Heart right ventricle (tissue), 16 donors: ENCODE results near the gene B3GNT5. TPM values are rescaled to one million over a fixed set of nuclear protein-coding genes. Genes with fewer than 3 reads are reported as not detected.

Experiments used
- ATAC-seq, 8 donors: fragments of 200-7000 bp; cut with Tn5 transposase; one replicate each; pipeline ENCODE4 v1.9.1; 2020; ENCODE audit warnings: mild to moderate bottlenecking in 8 of 8, moderate library complexity in 8 of 8, moderate number of reproducible peaks in 1 of 8
- DNase-seq, 2 donors: peaks; one replicate each; pipeline ENCODE4 v3.0.0-alpha.2; 2020
- H3K27ac ChIP-seq, 10 donors: fragments of 200-600 bp; sonication (generic) in 2 of 10; one replicate each; pipeline versions ENCODE4 v1.5.0 to v1.8.0; 2020 to 2022; ENCODE audit warnings: mild to moderate bottlenecking in 3 of 10
- H3K27me3 ChIP-seq, 7 donors: fragments of 200-600 bp; one replicate each; pipeline ENCODE4 v1.8.0; 2021 to 2022; ENCODE audit warnings: mild to moderate bottlenecking in 2 of 7
- H3K36me3 ChIP-seq, 9 donors: fragments of 200-600 bp; sonication (generic) in 1 of 9; one replicate each; pipeline versions ENCODE4 v1.5.0 to v1.8.0; 2020 to 2022; ENCODE audit warnings: mild to moderate bottlenecking in 2 of 9
- H3K4me1 ChIP-seq, 9 donors: fragments of 200-600 bp; sonication (generic) in 1 of 9; one replicate each; pipeline versions ENCODE4 v1.5.0 to v1.8.0; 2020 to 2022; ENCODE audit warnings: mild to moderate bottlenecking in 4 of 9
- H3K4me3 ChIP-seq, 10 donors: fragments of 200-600 bp; sonication (generic) in 2 of 10; one replicate each; pipeline versions ENCODE4 v1.5.0 to v1.8.0; 2020 to 2022; ENCODE audit warnings: mild to moderate bottlenecking in 7 of 10, moderate library complexity in 2 of 10
- H3K9me3 ChIP-seq, 11 donors: fragments of 200-600 bp in 10 of 11; sonication (generic) in 2 of 11; one replicate each; pipeline versions ENCODE4 v1.5.0 to v1.8.0; 2013 to 2022; ENCODE audit warnings: mild to moderate bottlenecking in 2 of 11, control low read depth in 1 of 11, moderate library complexity in 1 of 11
- WGBS, 2 donors: extraction: QIAGEN DNeasy Blood & Tissue Kit; methylation state at CpG; one replicate each; pipeline ENCODE4 v1.1.7; 2013; ENCODE audit warnings: inconsistent platforms in 1 of 2; 5-methylcytosine and 5-hydroxymethylcytosine counted together
- intact Hi-C, 10 donors: fragments of 100-400 bp; cut with DNase I; formaldehyde crosslinking; loops; one replicate each; pipeline versions ENCODE4 v1.11.1 to v1.14.2; 2022
- polyA plus RNA-seq, 2 donors: library from polyadenylated mRNA; stranded (reverse); fragments of 200-250 nt; gene quantifications; one replicate each; pipeline ENCODE4 v1.2.3, GENCODE V29; 2013
- total RNA-seq, 10 donors: library from RNA; stranded (reverse); fragmentation: NEBNext Ultra II Directional in 3 of 10; extraction: Animal tissue kit (Norgen Biotek cat#: 25700) in 3 of 10; gene quantifications; one replicate each; pipeline versions ENCODE4 v1.2.1 to v1.2.4, GENCODE V29; 2021 to 2023
- TF ChIP-seq, protein P1 (sequence below), 9 donors: fragments of 200-600 bp; sonication (generic) in 2 of 9; IDR thresholded peaks; one replicate each; pipeline versions ENCODE4 v1.5.0 to v1.8.0; 2021 to 2022; ENCODE audit warnings: antibody characterized with exemption in 9 of 9, mild to moderate bottlenecking in 5 of 9, moderate library complexity in 1 of 9
- donor health status: Arrhythmogenic right ventricular cardiomyopathy.
- donor health status: ischemic (EF 13 %, LVEDD 7.1; RV severe dilation, severe dysfunction).
- donor health status: healthy with polysubstance abuse.
- donor health status: DM: no; HTN: yes; CAD: no.
- donor health status: DM: no; HTN: no; CAD: no.
- donor health status: ischemic (EF 25% LVEDD 6.9; RV normal size, moderate dysfunction).
- donor health status: ischemic (EF 25% LVEDD 5.7; RV mildly dilated, moderate dysfunction).
- donor health status: healthy.
- donor health status: DM: yes; HTN: yes; CAD: no.
- donor health status: Ischemic cardiomyopathy.
- donor health status: ischemic (EF 35%, LVEDD 5.7; RV mildly dilated, moderate dysfunction).
- donor health status: nonischemic (EF 11% LVEDD 7.7; RV severe dilation, severe dysfunction).
- donor health status: DM: yes; HTN: yes; CAD: no.
- donor health status: PGD.
- donor health status: ischemic (EF 29% LVEDD 5.4; RV normal size, mild dysfunction).
- donor health status: nonischemic (EF 23%, LVEDD 6.1; RV moderate dilation, normal function).

B3GNT5 gene
- total and polyA plus RNA-seq, 12 donors: 1.7 to 9.0 (median 4.6) TPM

DNA sequence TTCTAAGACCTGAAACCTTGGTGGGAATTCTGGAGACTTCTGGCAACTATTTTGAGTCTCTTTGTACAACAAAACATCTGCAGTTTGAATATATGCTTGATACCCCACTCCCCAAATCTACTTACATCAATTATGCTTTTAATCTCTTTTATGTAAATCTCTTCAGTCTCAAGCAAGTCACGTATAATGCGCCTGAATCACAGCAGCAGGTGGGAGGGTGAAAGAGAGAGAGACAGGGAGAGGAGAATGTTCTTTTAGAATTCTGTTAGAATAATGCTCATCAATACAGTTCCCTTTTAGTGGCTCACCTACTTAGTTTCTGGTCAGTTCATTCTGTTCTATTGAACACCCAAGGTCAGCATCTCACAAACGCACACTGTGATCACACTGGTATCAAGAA, 22.2 kb upstream of the B3GNT5 start:
- 94 to 97% methylated on average over 3 of the region's 3 CpGs for WGBS, 2 donors
- no peaks in the 10 kb centered on the region for H3K27me3 ChIP-seq
- ATAC-seq (no peak), DNase-seq (no peak)
- TF ChIP-seq, protein P1, sequence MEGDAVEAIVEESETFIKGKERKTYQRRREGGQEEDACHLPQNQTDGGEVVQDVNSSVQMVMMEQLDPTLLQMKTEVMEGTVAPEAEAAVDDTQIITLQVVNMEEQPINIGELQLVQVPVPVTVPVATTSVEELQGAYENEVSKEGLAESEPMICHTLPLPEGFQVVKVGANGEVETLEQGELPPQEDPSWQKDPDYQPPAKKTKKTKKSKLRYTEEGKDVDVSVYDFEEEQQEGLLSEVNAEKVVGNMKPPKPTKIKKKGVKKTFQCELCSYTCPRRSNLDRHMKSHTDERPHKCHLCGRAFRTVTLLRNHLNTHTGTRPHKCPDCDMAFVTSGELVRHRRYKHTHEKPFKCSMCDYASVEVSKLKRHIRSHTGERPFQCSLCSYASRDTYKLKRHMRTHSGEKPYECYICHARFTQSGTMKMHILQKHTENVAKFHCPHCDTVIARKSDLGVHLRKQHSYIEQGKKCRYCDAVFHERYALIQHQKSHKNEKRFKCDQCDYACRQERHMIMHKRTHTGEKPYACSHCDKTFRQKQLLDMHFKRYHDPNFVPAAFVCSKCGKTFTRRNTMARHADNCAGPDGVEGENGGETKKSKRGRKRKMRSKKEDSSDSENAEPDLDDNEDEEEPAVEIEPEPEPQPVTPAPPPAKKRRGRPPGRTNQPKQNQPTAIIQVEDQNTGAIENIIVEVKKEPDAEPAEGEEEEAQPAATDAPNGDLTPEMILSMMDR (IDR thresholded peaks at IDR 0.05): no peak
- H3K4me3 ChIP-seq: no peak overlapping the region
- H3K9me3 ChIP-seq: no peaks in the 10 kb centered on the region
- H3K27ac ChIP-seq: no peak overlapping the region
- H3K4me1 ChIP-seq: peaks cover 0 to 12% (median 0%) of the 10 kb centered on the region in 9 donors
- intact Hi-C loops: no loop called here
- no peaks in the 10 kb centered on the region for H3K36me3 ChIP-seq

DNA sequence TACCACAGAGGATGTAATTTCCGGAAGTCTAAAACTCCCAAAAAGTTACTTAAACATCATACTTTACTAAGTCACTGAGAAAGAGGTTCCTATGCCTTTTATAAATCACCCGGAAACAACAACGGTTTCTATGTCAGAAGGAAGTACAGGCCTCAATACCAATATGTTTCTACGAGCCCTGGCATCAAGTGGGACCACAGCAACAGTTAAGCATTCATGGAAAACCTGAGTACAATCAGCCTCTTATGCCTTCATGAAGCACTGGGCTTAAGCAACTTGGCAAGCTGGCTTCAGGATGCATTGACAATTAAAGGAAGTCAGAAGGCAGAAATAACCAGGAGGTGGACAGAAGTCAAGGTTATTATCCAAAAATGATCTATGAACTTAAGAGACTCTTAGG, 19.1 kb upstream of the B3GNT5 start:
- Histone ChIP-seq H3K4me3 (no peak overlapping the region), H3K4me1 (peaks cover 0 to 12% (median 0%) of the 10 kb centered on the region in 9 donors), H3K27ac (peak overlapping the region in 3 of 10 donors; percentile 14 to 31 (median 23)), H3K9me3 (no peaks in the 10 kb centered on the region), H3K27me3 (no peaks in the 10 kb centered on the region), H3K36me3 (no peaks in the 10 kb centered on the region)
- TF ChIP-seq, protein P1 (IDR thresholded peaks at IDR 0.05): no peak
- ATAC-seq (peak in 1 of 8 donors; percentile 44), DNase-seq (no peak)
- intact Hi-C loops: no loop called here
- 48 to 57% methylated on average over 4 of the region's 4 CpGs for WGBS, 2 donors

- Histone ChIP-seq H3K36me3 (no peaks in the 10 kb centered on the region), H3K4me3 (no peak overlapping the region), H3K27ac (no peak overlapping the region), H3K9me3 (peaks cover 0 to 25% (median 7%) of the 10 kb centered on the region in 11 donors), H3K27me3 (no peaks in the 10 kb centered on the region), H3K4me1 (peaks cover 0 to 11% (median 0%) of the 10 kb centered on the region in 9 donors)
- intact Hi-C loops: no loop called here
- TF ChIP-seq, protein P1 (IDR thresholded peaks at IDR 0.05): no peak
- ATAC-seq (no peak), DNase-seq (no peak)
- 73 to 79% methylated on average over 5 of the region's 5 CpGs for WGBS, 2 donors
Measured at GRCh38 chr3:183239046-183239445, 14.0 kb upstream of the B3GNT5 start.

DNA sequence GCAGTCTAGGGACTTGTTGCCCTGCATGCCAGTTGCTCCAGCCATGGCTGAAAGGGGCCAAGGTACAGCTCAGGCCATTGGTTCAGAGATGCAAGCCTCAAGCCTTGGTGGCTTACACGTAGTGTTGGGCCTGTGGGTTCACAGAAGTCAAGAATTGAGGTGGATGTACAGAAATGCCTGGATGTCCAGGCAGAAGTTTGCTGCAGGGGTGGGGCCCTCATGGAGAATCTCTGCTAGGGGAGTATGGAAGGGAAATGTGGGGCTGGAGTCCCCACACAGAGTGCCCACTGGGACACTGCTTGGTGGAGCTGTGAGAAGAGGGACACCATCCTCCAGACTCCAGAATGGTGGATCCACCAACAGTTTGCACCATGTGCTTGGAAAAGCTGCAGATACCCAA, 10.6 kb upstream of the B3GNT5 start:
- Histone ChIP-seq H3K27me3 (no peaks in the 10 kb centered on the region), H3K27ac (no peak overlapping the region), H3K4me1 (peaks cover 0 to 23% (median 6%) of the 10 kb centered on the region in 9 donors), H3K4me3 (no peak overlapping the region), H3K9me3 (peaks cover 0 to 25% (median 7%) of the 10 kb centered on the region in 11 donors), H3K36me3 (no peaks in the 10 kb centered on the region)
- 95 to 100% methylated on average over 1 of the region's 1 CpG for WGBS, 2 donors
- DNase-seq (no peak), ATAC-seq (no peak)
- intact Hi-C loops: no loop called here
- TF ChIP-seq, protein P1 (IDR thresholded peaks at IDR 0.05): no peak
